Measurements from ENCODE around the gene ZHX3.

GRCh38 chr20:41367393-41367695 is 49.8 kb upstream of the ZHX3 start:
- no peak for TF ChIP-seq POLR2A (IDR thresholded peaks at IDR 0.05)
- no peak for TF ChIP-seq CTCF (IDR thresholded peaks at IDR 0.05)
- TF ChIP-seq POLR2AphosphoS5 (IDR thresholded peaks at IDR 0.05), result no peak

Measured in suprapubic skin (tissue), 4 donors.